IMR-90 (cell line): Measurements from ENCODE around the gene SCYGR6. TPM values are rescaled to one million over a fixed set of nuclear protein-coding genes. Genes with fewer than 3 reads are reported as not detected.

Experiments used
- ATAC-seq: fragments of 200-7000 bp; cut with Tn5 transposase; 2 replicates; pipeline ENCODE4 v1.9.1; 2020; ENCODE audit warnings: low read depth, mild to moderate bottlenecking, moderate library complexity
- Bru-seq: library from RNA; stranded (reverse); fragments of 400-500 nt; gene quantifications from one replicate; lab custom pipeline; 2021; lab: Mats Ljungman, UMichigan
- BruChase-seq, 2 experiments: library from RNA; stranded (reverse); fragments of 400-500 nt; gene quantifications; one replicate each; lab custom pipeline; 2021; lab: Mats Ljungman, UMichigan
- BruUV-seq: library from RNA; stranded (reverse); fragments of 400-500 nt; replicated peaks from 2 replicates; lab custom pipeline; 2021; lab: Mats Ljungman, UMichigan
- CTCF ChIA-PET: fragments of 300-600 bp; formaldehyde crosslinking; extraction: SDS; loops from one replicate; lab custom pipeline; 2021; ENCODE audit warnings: antibody characterized with exemption; lab: Yijun Ruan, JAX
- POLR2A ChIA-PET: fragments of 300-600 bp; sonication (Branson Sonifier 250); formaldehyde crosslinking; loops from one replicate; lab custom pipeline; 2022; ENCODE audit warnings: antibody characterized with exemption; ENCODE audit not compliant: unreplicated experiment; lab: Charles Lee
- DNase-seq: peaks from one replicate; pipeline ENCODE4 v3.0.0; 2013
- H2AFZ ChIP-seq: replicated peaks from 2 replicates; pipeline ENCODE3; 2013; ENCODE audit warnings: low read length, mild to moderate bottlenecking; ENCODE audit not compliant: poor library complexity
- H2AK5ac ChIP-seq: 2 replicates; pipeline ENCODE4 v1.6.1; 2013; ENCODE audit warnings: low read depth, low read length, inconsistent platforms
- H2AK9ac ChIP-seq: replicated peaks from 2 replicates; pipeline ENCODE3; 2013; ENCODE audit warnings: mild to moderate bottlenecking, low read depth, low read length, moderate library complexity; ENCODE audit not compliant: poor library complexity
- H2BK120ac ChIP-seq: 2 replicates; pipeline ENCODE4 v1.6.1; 2013; ENCODE audit warnings: low read depth, low read length, inconsistent platforms
- H2BK15ac ChIP-seq: 3 replicates; pipeline ENCODE4 v1.6.1; 2013; ENCODE audit warnings: low read depth, low read length, inconsistent platforms
- H2BK20ac ChIP-seq: 2 replicates; pipeline ENCODE4 v1.6.1; 2013; ENCODE audit warnings: low read depth, mild to moderate bottlenecking, inconsistent platforms, low read length, moderate library complexity
- H2BK5ac ChIP-seq: 2 replicates; pipeline ENCODE4 v1.6.1; 2013; ENCODE audit warnings: mild to moderate bottlenecking, low read depth, low read length, inconsistent platforms; ENCODE audit not compliant: poor library complexity, severe bottlenecking
- H3K14ac ChIP-seq: replicated peaks from 2 replicates; pipeline ENCODE4 v1.6.1; 2013; ENCODE audit warnings: low read depth, low read length, inconsistent platforms
- H3K18ac ChIP-seq: 2 replicates; pipeline ENCODE4 v1.6.1; 2013; ENCODE audit warnings: low read depth, low read length, control low read depth
- H3K23ac ChIP-seq: 2 replicates; pipeline ENCODE4 v1.6.1; 2013; ENCODE audit warnings: low read depth, low read length, inconsistent platforms
- H3K27ac ChIP-seq: 2 replicates; pipeline ENCODE4 v1.5.1; 2013; ENCODE audit warnings: mild to moderate bottlenecking, control low read depth, low read length; ENCODE audit not compliant: insufficient read depth
- H3K27me3 ChIP-seq: 2 replicates; pipeline ENCODE4 v1.6.1; 2013; ENCODE audit warnings: low read length; ENCODE audit not compliant: control insufficient read depth, insufficient read depth
- H3K36me3 ChIP-seq: 2 replicates; pipeline ENCODE4 v1.6.1; 2013; ENCODE audit warnings: low read length, mixed read lengths; ENCODE audit not compliant: control insufficient read depth, insufficient read depth
- H3K4ac ChIP-seq: 2 replicates; pipeline ENCODE4 v1.6.1; 2013; ENCODE audit warnings: low read depth, low read length, inconsistent platforms
- H3K4me1 ChIP-seq: 2 replicates; pipeline ENCODE4 v1.6.1; 2013; ENCODE audit warnings: low read length, mixed read lengths; ENCODE audit not compliant: control insufficient read depth, insufficient read depth
- H3K4me2 ChIP-seq: 2 replicates; pipeline ENCODE4 v1.6.1; 2013; ENCODE audit warnings: low read depth, mild to moderate bottlenecking, control low read depth, low read length, moderate library complexity
- H3K4me3 ChIP-seq: 2 replicates; pipeline ENCODE4 v1.5.1; 2013; ENCODE audit warnings: low read depth, mild to moderate bottlenecking, control low read depth, low read length, moderate library complexity; ENCODE audit not compliant: insufficient read depth
- H3K56ac ChIP-seq: 2 replicates; pipeline ENCODE4 v1.6.1; 2013; ENCODE audit warnings: low read length, inconsistent platforms; ENCODE audit not compliant: insufficient read depth; ENCODE audit errors: extremely low read depth
- H3K79me1 ChIP-seq, 2 experiments: 2 replicates each; pipeline ENCODE4 v1.6.1; 2013; ENCODE audit warnings: low read length in 2 of 2, inconsistent platforms in 1 of 2, low read depth in 1 of 2
- H3K9ac ChIP-seq: 2 replicates; pipeline ENCODE4 v1.6.1; 2013; ENCODE audit warnings: low read depth, low read length, control low read depth
- H3K9me1 ChIP-seq: 2 replicates; pipeline ENCODE4 v1.6.1; 2013; ENCODE audit warnings: low read length, inconsistent platforms; ENCODE audit not compliant: insufficient read depth
- H3K9me3 ChIP-seq: 2 replicates; pipeline ENCODE4 v1.6.1; 2013; ENCODE audit warnings: low read length; ENCODE audit not compliant: control insufficient read depth, insufficient read depth
- H4K20me1 ChIP-seq: 2 replicates; pipeline ENCODE4 v1.6.1; 2013; ENCODE audit warnings: low read length, inconsistent platforms; ENCODE audit not compliant: insufficient read depth
- H4K5ac ChIP-seq: 2 replicates; pipeline ENCODE4 v1.6.1; 2013; ENCODE audit warnings: mild to moderate bottlenecking, low read depth, low read length, control low read depth
- H4K8ac ChIP-seq, 2 experiments: 2 replicates each; pipeline ENCODE4 v1.6.1; 2013; ENCODE audit warnings: low read depth in 2 of 2, low read length in 2 of 2, control low read depth in 1 of 2, inconsistent platforms in 1 of 2
- H4K91ac ChIP-seq: 2 replicates; pipeline ENCODE4 v1.6.1; 2013; ENCODE audit warnings: low read depth, low read length, inconsistent platforms; ENCODE audit not compliant: insufficient read depth
- BHLHE40 ChIP-seq: fragments of 150-350 bp; IDR thresholded peaks from 2 replicates; pipeline ENCODE4 v1.6.1; 2016; ENCODE audit warnings: mild to moderate bottlenecking, low read depth, low read length
- CEBPB ChIP-seq: IDR thresholded peaks from 2 replicates; pipeline ENCODE4 v1.6.1; 2012; ENCODE audit warnings: low read depth, low read length, improper control_type of control experiment
- CHD1 ChIP-seq: IDR thresholded peaks from 2 replicates; pipeline ENCODE4 v1.6.1; 2012; ENCODE audit warnings: low read depth, low read length, improper control_type of control experiment
- CTCF ChIP-seq: conservative IDR thresholded peaks from 2 replicates; pipeline ENCODE4 v1.5.1; 2012; ENCODE audit warnings: mild to moderate bottlenecking, low read depth, low read length, improper control_type of control experiment
- ELK1 ChIP-seq: fragments of 150-350 bp; IDR thresholded peaks from 2 replicates; pipeline ENCODE4 v1.6.1; 2016; ENCODE audit warnings: low read depth, mild to moderate bottlenecking, low read length, moderate library complexity, borderline replicate concordance
- FOS ChIP-seq: fragments of 150-350 bp; IDR thresholded peaks from 2 replicates; pipeline ENCODE4 v1.6.1; 2016; ENCODE audit warnings: low read depth, low read length
- MAFK ChIP-seq: IDR thresholded peaks from 2 replicates; pipeline ENCODE4 v1.6.1; 2012; ENCODE audit warnings: low read depth, low read length, improper control_type of control experiment
- MXI1 ChIP-seq: IDR thresholded peaks from 2 replicates; pipeline ENCODE4 v1.6.1; 2012; ENCODE audit warnings: low read depth, mild to moderate bottlenecking, low read length, moderate library complexity, borderline replicate concordance
- NFE2L2 ChIP-seq: fragments of 150-350 bp; IDR thresholded peaks from 2 replicates; pipeline ENCODE4 v1.6.1; 2016; ENCODE audit warnings: low read depth, mild to moderate bottlenecking, low read length
- POLR2A ChIP-seq: IDR thresholded peaks from 2 replicates; pipeline ENCODE4 v1.6.1; 2012; ENCODE audit warnings: mild to moderate bottlenecking, low read depth, low read length
- RAD21 ChIP-seq: IDR thresholded peaks from 2 replicates; pipeline ENCODE4 v1.6.1; 2012; ENCODE audit warnings: low read length, improper control_type of control experiment
- RCOR1 ChIP-seq: IDR thresholded peaks from 2 replicates; pipeline ENCODE4 v1.6.1; 2012; ENCODE audit warnings: mild to moderate bottlenecking, low read length, improper control_type of control experiment; ENCODE audit not compliant: insufficient replicate concordance
- RFX5 ChIP-seq: IDR thresholded peaks from 2 replicates; pipeline ENCODE4 v1.8.0; 2012; ENCODE audit warnings: low read depth, mild to moderate bottlenecking, low read length, moderate library complexity
- SMC3 ChIP-seq: fragments of 150-350 bp; IDR thresholded peaks from 2 replicates; pipeline ENCODE4 v1.6.1; 2016; ENCODE audit warnings: low read depth, mild to moderate bottlenecking, antibody characterized with exemption, low read length, moderate library complexity
- USF2 ChIP-seq: fragments of 150-350 bp; IDR thresholded peaks from 2 replicates; pipeline ENCODE4 v1.6.1; 2017; ENCODE audit warnings: mild to moderate bottlenecking, antibody characterized with exemption, low read length, low read depth
- WGBS, 2 experiments: methylation state at CpG; one replicate each; pipeline versions ENCODE4 v1.1.5 to v1.1.7; 2013; ENCODE audit warnings: missing lambda C conversion rate in 2 of 2; ENCODE audit not compliant: insufficient read length in 1 of 2; ENCODE audit errors: extremely low coverage in 2 of 2; 5-methylcytosine and 5-hydroxymethylcytosine counted together
- dilution Hi-C: fragments of 300-500 bp; cut with HindIII; formaldehyde crosslinking; loops from one replicate; pipeline ENCODE4 v1.14.3; 2018; ENCODE audit warnings: low sequenced_read_pairs; ENCODE audit not compliant: unreplicated experiment
- in situ Hi-C: fragments of 300-500 bp; cut with MboI; formaldehyde crosslinking; loops from 3 replicates; pipeline ENCODE4 v1.14.3; 2019; ENCODE audit warnings: low sequenced_read_pairs, inconsistent platforms, mixed read lengths
- intact Hi-C: fragments of 100-400 bp; cut with micrococcal nuclease; formaldehyde crosslinking; loops from 2 replicates; pipeline ENCODE4 v1.10.0; 2022
- long read RNA-seq: library from polyadenylated mRNA; unstranded; transcript quantifications from one replicate; pipeline ENCODE4 v2.0.0, GENCODE V29; 2021; ENCODE audit not compliant: unreplicated experiment
- polyA plus RNA-seq, 3 experiments: library from polyadenylated mRNA; depleted of rRNA; stranded (reverse); fragments of >200 nt; gene quantifications; 2 replicates each; pipeline ENCODE4 v1.2.3, GENCODE V29; 2012; ENCODE audit warnings: low replicate concordance in 1 of 3
- total RNA-seq: library from RNA; depleted of rRNA; stranded (reverse); fragments of >200 nt; gene quantifications from 2 replicates; pipeline ENCODE4 v1.2.3, GENCODE V29; 2012; rRNA removed

Gene SCYGR6
- not detected in 2 replicates for total RNA-seq
- polyA plus RNA-seq (2012; rRNA removed) = not detected in 2 replicates
- not detected in 2 replicates for polyA plus RNA-seq (2012; cell fraction: cytosol; rRNA removed)
- polyA plus RNA-seq (2012; cell fraction: nucleus; rRNA removed; ENCODE audit: low replicate concordance) = not detected in 2 replicates
- not detected for Bru-seq, nascent RNA
- not detected for BruChase-seq, experiment 1, labeled RNA remaining after a 6-hour chase
- BruChase-seq, experiment 2, labeled RNA remaining after a 2-hour chase = not detected
- long read RNA-seq = 0 reads

GRCh38 chr2:227724394-227725039 lies at the start of gene SCYGR6:
SCYGR6 (minus strand) TSS chr2:227724757; CDS start chr2:227724757, 0 bp downstream.
- 43% methylated on average over 1 of the region's 15 CpGs; no CpG with 5 or more reads in 1 of the 2 experiments for WGBS, 2 experiments
- no peaks in the 10 kb centered on the region for H4K20me1 ChIP-seq
- H2AFZ ChIP-seq = no peak within 1 kb of the TSS
- no peak within 1 kb of the TSS for H2BK15ac ChIP-seq
- no peaks in the 10 kb centered on the region for H3K9me3 ChIP-seq
- no peak within 1 kb of the TSS for H3K23ac ChIP-seq
- no peak within 1 kb of the TSS for H2AK9ac ChIP-seq
- no peaks in the 10 kb centered on the region for H3K4me1 ChIP-seq
- H3K79me1 ChIP-seq = no peaks in the 10 kb centered on the region
- H3K9ac ChIP-seq = no peak within 1 kb of the TSS
- no peak within 1 kb of the TSS for H4K5ac ChIP-seq
- no peak within 1 kb of the TSS for H4K91ac ChIP-seq
- H3K9me1 ChIP-seq = no peaks in the 10 kb centered on the region
- no peaks in the 10 kb centered on the region for H3K36me3 ChIP-seq
- POLR2A ChIA-PET = no interaction called here
- in situ Hi-C loops = no loop called here
- CTCF ChIA-PET = no interaction called here
- no peak within 1 kb of the TSS for H2BK5ac ChIP-seq
- dilution Hi-C loops = no loop called here
- DNase-seq (no peak), ATAC-seq (no peak)
- no peak within 1 kb of the TSS for H3K14ac ChIP-seq
- intact Hi-C loops = no loop called here
- H3K4me3 ChIP-seq = no peak within 1 kb of the TSS
- H3K4me2 ChIP-seq = no peak within 1 kb of the TSS
- H2AK5ac ChIP-seq = no peak within 1 kb of the TSS
- no peak within 1 kb of the TSS for H2BK20ac ChIP-seq
- no peak within 1 kb of the TSS for H3K56ac ChIP-seq
- no peak within 1 kb of the TSS for H3K4ac ChIP-seq
- BruUV-seq = no TSS peak
- no peak within 1 kb of the TSS for H4K8ac ChIP-seq
- no peak within 1 kb of the TSS for H3K27ac ChIP-seq
- no peak within 1 kb of the TSS for H2BK120ac ChIP-seq
- no peaks in the 10 kb centered on the region for H3K27me3 ChIP-seq
- H3K18ac ChIP-seq = no peak within 1 kb of the TSS
- TF ChIP-seq SMC3 (no peak), CTCF (no peak), CHD1 (no peak), BHLHE40 (no peak), MAFK (no peak), ELK1 (no peak), RCOR1 (no peak), NFE2L2 (no peak), CEBPB (no peak), FOS (no peak), RAD21 (no peak), POLR2A (no peak), RFX5 (no peak), MXI1 (no peak), USF2 (no peak)
